GM19455 (cell line): ENCODE data around the gene ZNF35.

ENCODE experiments used
- ATAC-seq: cut with Tn5 transposase; IDR thresholded peaks from one replicate; pipeline ENCODE4 v1.9.1; 2021; ENCODE audit not compliant: unreplicated experiment

ZNF35 gene

GRCh38 chr3:44682182-44682896, 33.8 kb downstream of the ZNF35 start:
- no peak for ATAC-seq

- ATAC-seq: peak; percentile 57
These were observed 36.7 kb downstream of the ZNF35 start for GRCh38 chr3:44685128-44685800.

- no peak for ATAC-seq
These were observed 39.4 kb downstream of the ZNF35 start for GRCh38 chr3:44687898-44688297.
